Body of pancreas (tissue), 4 donors: ENCODE data around the gene TNS4. TPM values are rescaled to one million over a fixed set of nuclear protein-coding genes. Genes with fewer than 3 reads are reported as not detected.

ENCODE experiments used
- ATAC-seq: fragments of 150-250 bp; one replicate; pipeline ENCODE4 v1.9.1; 2016
- DNase-seq, 4 donors: peaks; one replicate each; pipeline ENCODE4 v3.0.0-alpha.2; 2019
- H3K27ac ChIP-seq, 4 donors: fragments of 200-600 bp; sonication (generic); 1 replicate in 3 of 4; 2 replicates in 1 of 4; pipeline versions ENCODE4 v1.5.1 to v1.6.1; 2016 to 2019; ENCODE audit warnings: mild to moderate bottlenecking in 1 of 4, mixed read lengths in 1 of 4, moderate library complexity in 1 of 4
- H3K27me3 ChIP-seq, 2 donors: fragments of 200-600 bp; sonication (generic); one replicate each; pipeline ENCODE4 v1.6.0; 2016; ENCODE audit warnings: mild to moderate bottlenecking in 1 of 2
- H3K36me3 ChIP-seq, 2 donors: fragments of 200-600 bp; sonication (generic); replicated peaks in 1 of 2; 2 replicates each; pipeline ENCODE4 v1.5.1; 2016; ENCODE audit warnings: low read depth in 2 of 2; ENCODE audit not compliant: insufficient read depth in 1 of 2
- H3K4me1 ChIP-seq: fragments of 200-600 bp; sonication (generic); one replicate; pipeline ENCODE4 v1.6.0; 2016
- H3K4me3 ChIP-seq, 2 donors: fragments of 200-600 bp; sonication (generic); 1 replicate in 1 of 2; 2 replicates in 1 of 2; pipeline ENCODE4 v1.5.1; 2016 to 2019
- H3K9me3 ChIP-seq, 3 donors: fragments of 200-600 bp; sonication (generic); 1 replicate in 2 of 3; 2 replicates in 1 of 3; pipeline ENCODE4 v1.5.1; 2016
- CTCF ChIP-seq, 7 experiments: fragments of 450-650 bp in 4 of 7; fragments of 200-600 bp in 3 of 7; sonication (generic) in 3 of 7; IDR thresholded peaks; one replicate each; pipeline ENCODE4 v1.5.1; 2016 to 2019; ENCODE audit warnings: antibody characterized with exemption in 7 of 7
- POLR2A ChIP-seq, 3 donors: fragments of 450-650 bp; IDR thresholded peaks; one replicate each; pipeline ENCODE4 v1.6.1; 2016; ENCODE audit warnings: antibody characterized with exemption in 3 of 3, mild to moderate bottlenecking in 2 of 3
- WGBS, 2 donors: methylation state at CpG; one replicate each; pipeline ENCODE4 v1.1.5; 2017; 5-methylcytosine and 5-hydroxymethylcytosine counted together
- intact Hi-C: fragments of 100-400 bp; cut with DNase I; formaldehyde crosslinking; loops from one replicate; pipeline ENCODE4 v1.15.1; 2023
- total RNA-seq, 2 donors: library from RNA; depleted of rRNA; stranded (reverse); fragments of >200 nt; gene quantifications; one replicate each; pipeline ENCODE4 v1.1.0, GENCODE V29; 2016

TNS4 gene
- total RNA-seq, 2 donors from 2014 or later: not detected

DNA sequence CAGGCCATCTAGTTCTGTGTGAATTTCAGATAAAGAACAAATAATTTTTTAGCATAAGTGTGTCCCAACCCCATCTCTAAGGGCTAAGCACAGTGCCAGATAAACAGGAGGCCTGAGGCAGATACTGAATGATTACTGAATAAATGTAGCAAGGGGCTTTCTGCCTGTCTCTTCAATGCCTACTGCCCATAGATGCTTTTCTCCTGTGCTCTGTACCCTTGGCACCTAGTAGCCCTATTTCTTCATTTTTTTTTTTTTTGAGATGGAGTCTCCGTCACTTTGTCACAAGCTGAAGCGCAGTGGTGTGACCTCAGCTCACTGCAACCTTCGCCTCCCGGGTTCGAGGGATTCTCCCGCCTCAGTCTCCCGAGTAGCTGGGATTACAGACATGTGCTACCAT lies 32.9 kb downstream of the TNS4 start:
- H3K36me3 ChIP-seq: no peaks in the 10 kb centered on the region
- no peaks in the 10 kb centered on the region for H3K27me3 ChIP-seq
- no peak overlapping the region for H3K27ac ChIP-seq
- intact Hi-C loops: no loop called here
- no peak overlapping the region for H3K4me3 ChIP-seq
- WGBS, 2 donors: 87 to 93% methylated on average over 7 of the region's 7 CpGs
- ATAC-seq (no peak), DNase-seq (no peak)
- H3K9me3 ChIP-seq: no peaks in the 10 kb centered on the region
- H3K4me1 ChIP-seq: no peaks in the 10 kb centered on the region
- TF ChIP-seq CTCF (IDR thresholded peaks at IDR 0.05): no peak
- TF ChIP-seq POLR2A (IDR thresholded peaks at IDR 0.05): no peak

GRCh38 chr17:40467281-40467867 lies 34.0 kb downstream of the TNS4 start:
- no peak for DNase-seq
- no peak overlapping the region for H3K27ac ChIP-seq
- no peaks in the 10 kb centered on the region for H3K4me1 ChIP-seq
- H3K36me3 ChIP-seq: no peaks in the 10 kb centered on the region
- H3K27me3 ChIP-seq: no peaks in the 10 kb centered on the region
- no peak overlapping the region for H3K4me3 ChIP-seq
- no peaks in the 10 kb centered on the region for H3K9me3 ChIP-seq
- 67 to 92% methylated on average over 2 of the region's 2 CpGs for WGBS, 2 donors
- no peak for TF ChIP-seq CTCF (IDR thresholded peaks at IDR 0.05)
- TF ChIP-seq POLR2A (IDR thresholded peaks at IDR 0.05): no peak
- no peak for ATAC-seq
- intact Hi-C loops: no loop called here

- Histone ChIP-seq H3K9me3 (no peaks in the 10 kb centered on the region), H3K36me3 (no peaks in the 10 kb centered on the region), H3K27me3 (no peaks in the 10 kb centered on the region), H3K4me1 (no peaks in the 10 kb centered on the region), H3K4me3 (no peak overlapping the region), H3K27ac (no peak overlapping the region)
- intact Hi-C loops: no loop called here
- TF ChIP-seq POLR2A (IDR thresholded peaks at IDR 0.05) (no peak), CTCF (IDR thresholded peaks at IDR 0.05) (no peak)
- DNase-seq (no peak), ATAC-seq (no peak)
- WGBS, 2 donors: 72 to 83% methylated on average over 8 to 11 of the region's 11 CpGs
These were observed 35.0 kb downstream of the TNS4 start for GRCh38 chr17:40466298-40466971.

DNA sequence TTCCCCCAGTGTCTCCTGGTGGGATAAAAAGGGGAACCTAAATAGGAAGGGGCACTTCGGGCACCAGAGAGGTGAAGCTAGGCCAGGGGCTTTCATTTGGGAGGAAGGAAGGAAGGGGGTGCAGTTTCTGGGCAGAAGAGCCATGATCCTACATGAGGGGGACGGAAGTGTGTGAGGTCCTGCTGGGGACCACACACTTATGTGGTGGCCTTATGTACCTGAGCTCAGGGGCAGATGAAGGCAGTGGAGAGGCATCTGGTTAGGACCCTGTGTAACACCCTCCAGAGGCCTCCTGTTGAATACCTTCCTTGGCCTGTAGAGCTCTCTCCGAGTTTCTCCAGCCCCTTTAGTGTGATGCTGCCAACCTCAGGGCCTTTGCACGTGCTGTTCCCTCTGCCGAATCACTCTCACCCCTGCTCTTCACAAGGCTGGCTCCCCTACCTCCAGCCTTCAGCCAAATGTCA lies 37.0 kb downstream of the TNS4 start:
- DNase-seq (no peak), ATAC-seq (no peak)
- Histone ChIP-seq H3K4me1 (no peaks in the 10 kb centered on the region), H3K9me3 (no peaks in the 10 kb centered on the region), H3K27ac (no peak overlapping the region), H3K27me3 (no peaks in the 10 kb centered on the region), H3K4me3 (no peak overlapping the region), H3K36me3 (no peaks in the 10 kb centered on the region)
- intact Hi-C loops: no loop called here
- TF ChIP-seq CTCF (IDR thresholded peaks at IDR 0.05) (no peak), POLR2A (IDR thresholded peaks at IDR 0.05) (no peak)
- 76 to 88% methylated on average over 5 of the region's 5 CpGs for WGBS, 2 donors

- Histone ChIP-seq H3K36me3 (no peaks in the 10 kb centered on the region), H3K4me3 (no peak overlapping the region), H3K27me3 (no peaks in the 10 kb centered on the region), H3K27ac (no peak overlapping the region), H3K4me1 (peaks cover 5% of the 10 kb centered on the region), H3K9me3 (no peaks in the 10 kb centered on the region)
- WGBS, 2 donors: 69 to 70% methylated on average over 7 to 11 of the region's 11 CpGs
- intact Hi-C loops: no loop called here
- no peak for DNase-seq
- TF ChIP-seq CTCF (IDR thresholded peaks at IDR 0.05): no peak
- no peak for TF ChIP-seq POLR2A (IDR thresholded peaks at IDR 0.05)
- no peak for ATAC-seq
These were observed 38.3 kb downstream of the TNS4 start for GRCh38 chr17:40463122-40463550.
